NCI-H1105 treated with DMSO at 0.1 percent for 48 hours (cell line): ENCODE measurements around the gene PCDHGA9.
"Not testable (repeated sequence)": the region's sequence is repeated elsewhere in the genome, so short reads cannot be mapped to it uniquely, and the experiment has no call there.

Experiments
- DNase-seq: peaks from one replicate; lab custom pipeline; 2025; lab: John Stamatoyannopoulos, UW

PCDHGA9 gene

GRCh38 chr5:141414548-141415274, 12.1 kb downstream of the PCDHGA9 start:
- DNase-seq = not testable (repeated sequence)

- DNase-seq = not testable (repeated sequence)
Observed at GRCh38 chr5:141415275-141415618, 12.7 kb downstream of the PCDHGA9 start.

GRCh38 chr5:141417494-141418172, 15.1 kb downstream of the PCDHGA9 start, which contains the start of gene PCDHGB7:
TSS of gene PCDHGB7 (plus strand) at chr5:141417677. CDS start at chr5:141417860, 183 bp downstream.
- DNase-seq = peak; percentile 69

GRCh38 chr5:141419074-141419880, 16.7 kb downstream of the PCDHGA9 start:
- DNase-seq = no peak

- no peak for DNase-seq
Observed at GRCh38 chr5:141420855-141421488, 18.4 kb downstream of the PCDHGA9 start, which contains the start of gene PCDHGA11. TSS of gene PCDHGA11 (plus strand) at chr5:141421051. CDS start at chr5:141421228, 177 bp downstream.

- DNase-seq = no peak
Observed at GRCh38 chr5:141421489-141421855, 18.9 kb downstream of the PCDHGA9 start.

- no peak for DNase-seq
Observed at GRCh38 chr5:141422742-141423291, 20.2 kb downstream of the PCDHGA9 start.

GRCh38 chr5:141427783-141428426, 25.3 kb downstream of the PCDHGA9 start:
- DNase-seq = no peak

- DNase-seq = no peak
Observed at GRCh38 chr5:141430332-141431113, 27.9 kb downstream of the PCDHGA9 start, which contains the start of gene PCDHGA12. TSS of gene PCDHGA12 (plus strand) at chr5:141430507. CDS start at chr5:141430760, 253 bp downstream.

- DNase-seq = no peak
Observed at GRCh38 chr5:141431286-141431685, 28.7 kb downstream of the PCDHGA9 start.

- DNase-seq = not testable (repeated sequence)
Observed at GRCh38 chr5:141432308-141432707, 29.7 kb downstream of the PCDHGA9 start.

- DNase-seq = not testable (repeated sequence)
Observed at GRCh38 chr5:141432726-141433125, 30.1 kb downstream of the PCDHGA9 start.

GRCh38 chr5:141434006-141434405, 31.4 kb downstream of the PCDHGA9 start:
- no peak for DNase-seq

- no peak for DNase-seq
Observed at GRCh38 chr5:141437221-141437620, 34.6 kb downstream of the PCDHGA9 start.

- no peak for DNase-seq
Observed at GRCh38 chr5:141439411-141440141, 37.0 kb downstream of the PCDHGA9 start.

GRCh38 chr5:141440341-141440740, 37.8 kb downstream of the PCDHGA9 start:
- DNase-seq = no peak

GRCh38 chr5:141441571-141442170, 39.1 kb downstream of the PCDHGA9 start:
- DNase-seq = no peak
